HG02571 (cell line): ENCODE data around the gene DNAJB13.
"Not testable (repeated sequence)": the region's sequence is repeated elsewhere in the genome, so short reads cannot be mapped to it uniquely, and the experiment has no call there.

Experiments used
- ATAC-seq: cut with Tn5 transposase; IDR thresholded peaks from one replicate; pipeline ENCODE4 v1.9.1; 2021; ENCODE audit warnings: mild to moderate bottlenecking, moderate library complexity; ENCODE audit not compliant: unreplicated experiment

Gene DNAJB13

DNA sequence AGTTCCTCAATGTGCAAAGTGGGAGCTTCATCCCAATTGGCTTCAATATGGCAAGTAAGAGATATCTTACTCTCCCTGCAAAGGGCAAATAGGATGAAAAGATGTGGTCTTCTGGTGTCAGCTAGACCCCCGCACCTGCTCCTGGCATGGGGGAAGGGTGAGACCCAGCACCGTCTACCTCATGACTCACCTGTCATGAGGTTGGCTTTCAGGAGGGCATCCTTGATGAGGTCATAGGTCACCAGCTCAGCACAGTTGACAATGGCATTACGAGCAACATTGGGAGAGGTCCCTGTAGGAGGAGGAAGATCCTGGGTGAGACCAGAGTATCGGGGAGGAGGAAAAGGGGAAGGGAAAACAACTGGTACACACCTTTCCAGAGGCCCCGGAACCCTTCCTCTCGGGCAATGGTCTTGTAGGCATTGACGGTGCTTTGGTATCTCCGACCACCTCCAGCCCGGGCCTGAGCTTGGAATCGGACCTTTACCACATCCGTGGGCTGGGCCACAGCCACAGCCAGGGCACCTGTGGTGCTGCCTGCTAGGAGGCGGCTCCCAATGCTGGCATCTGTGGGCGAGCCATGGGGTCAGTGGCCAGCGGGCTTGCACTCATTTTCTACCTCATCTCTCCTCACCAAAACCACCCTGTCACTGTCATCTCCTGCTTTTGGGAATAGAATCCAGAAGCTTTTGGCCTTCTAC is 25.8 kb downstream of the DNAJB13 start:
- ATAC-seq, result no peak

DNA sequence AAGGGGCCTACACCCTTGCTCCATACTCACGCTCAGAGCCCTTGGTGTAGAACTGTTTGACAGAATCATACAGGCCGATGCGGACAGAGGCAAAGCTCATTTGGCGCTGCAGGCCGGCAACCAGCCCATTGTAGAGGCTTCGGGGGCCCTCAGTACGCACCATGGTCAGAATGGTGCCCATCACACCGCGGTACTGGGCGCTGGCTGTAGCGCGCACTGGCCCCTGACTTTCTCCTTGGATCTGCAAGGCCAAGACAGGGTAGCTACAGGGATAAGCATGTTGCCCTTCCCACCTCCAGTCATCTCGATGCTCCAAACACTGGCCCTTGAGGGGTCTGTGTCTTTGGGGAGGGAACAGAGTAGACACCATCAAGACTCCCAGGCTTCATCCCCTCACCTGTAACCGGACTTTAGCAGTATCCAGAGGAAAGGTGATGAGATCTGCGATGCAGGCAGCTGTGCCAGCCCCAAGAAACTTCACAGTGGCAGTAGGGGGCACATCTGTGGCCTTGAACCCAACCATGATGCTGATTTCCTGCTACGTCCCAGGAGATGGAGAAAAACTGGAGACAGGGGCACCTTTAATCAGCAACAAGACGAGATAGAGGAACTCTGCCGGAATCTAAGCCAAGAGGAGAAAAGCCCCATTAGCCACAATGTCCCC is 27.2 kb downstream of the DNAJB13 start:
- ATAC-seq, result no peak

DNA sequence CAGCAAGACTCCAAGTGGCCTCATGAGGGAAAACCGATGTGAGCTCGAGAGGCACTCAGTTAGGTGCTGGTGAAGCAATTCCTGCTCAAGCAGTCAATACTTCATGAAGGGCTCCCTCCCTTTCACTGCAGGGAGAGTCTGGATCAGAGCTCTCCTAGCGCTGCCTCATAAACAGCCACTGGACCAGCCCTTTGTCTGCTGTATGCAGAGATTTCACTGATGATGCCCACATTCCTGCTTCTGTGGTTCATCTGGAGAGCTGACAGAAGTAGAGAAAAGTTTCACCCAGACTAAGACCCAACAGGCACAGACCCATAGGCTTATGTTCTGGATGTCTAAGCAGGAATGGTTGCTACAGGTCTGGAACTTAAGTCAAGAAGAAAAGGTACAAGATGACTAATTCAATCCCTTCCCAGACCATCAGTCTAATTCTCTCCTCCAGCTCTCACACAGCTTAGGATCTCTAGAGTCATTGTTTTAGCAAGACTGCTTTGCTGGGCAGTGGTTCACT is 27.8 kb downstream of the DNAJB13 start:
- ATAC-seq, result no peak

DNA sequence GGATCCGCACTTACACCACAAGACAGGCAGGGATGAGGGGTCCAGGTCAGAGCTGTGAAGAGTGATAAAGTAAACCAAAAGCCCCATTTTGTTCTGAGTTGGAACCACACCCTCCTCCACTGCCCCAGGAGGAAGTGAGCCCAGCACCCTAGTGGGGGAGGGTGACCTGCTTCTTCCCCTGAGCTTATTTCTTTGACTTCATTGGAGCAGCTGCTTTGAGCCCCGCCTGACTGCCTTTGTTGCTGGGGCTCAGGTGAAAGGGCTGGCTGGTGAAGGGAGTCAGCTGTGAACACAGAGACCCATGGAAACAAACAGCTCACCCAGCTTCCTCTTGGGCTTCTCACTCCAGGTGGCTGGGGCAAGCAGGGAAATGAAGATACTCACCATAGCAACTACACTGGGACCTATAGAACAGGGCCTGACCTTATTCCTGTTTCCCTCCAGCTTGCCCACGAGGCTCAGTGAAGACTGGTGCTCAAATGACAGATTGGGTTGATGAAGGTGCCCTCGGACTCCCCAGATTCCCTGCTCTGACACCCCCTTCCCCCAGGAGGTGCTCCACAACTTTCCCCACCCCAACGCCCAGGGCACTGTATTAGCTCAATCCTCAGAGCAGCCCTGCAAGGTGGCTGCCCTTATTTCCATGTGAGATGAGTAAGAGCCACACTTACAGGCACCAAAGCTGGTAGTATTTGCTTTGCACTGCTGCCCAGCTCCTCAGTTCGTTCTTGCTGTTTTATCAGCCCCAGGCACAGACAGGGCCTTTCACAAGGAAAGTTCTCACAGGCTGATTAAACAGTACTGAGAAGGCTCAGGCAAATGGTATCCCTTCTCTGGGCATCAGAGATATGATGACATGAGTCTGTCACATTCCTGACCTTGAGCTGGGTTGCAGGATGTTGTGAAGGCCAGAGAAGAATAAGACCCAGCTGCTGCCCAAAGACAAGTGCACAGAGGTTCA is 29.5 kb downstream of the DNAJB13 start:
- peak; percentile 41 for ATAC-seq

DNA sequence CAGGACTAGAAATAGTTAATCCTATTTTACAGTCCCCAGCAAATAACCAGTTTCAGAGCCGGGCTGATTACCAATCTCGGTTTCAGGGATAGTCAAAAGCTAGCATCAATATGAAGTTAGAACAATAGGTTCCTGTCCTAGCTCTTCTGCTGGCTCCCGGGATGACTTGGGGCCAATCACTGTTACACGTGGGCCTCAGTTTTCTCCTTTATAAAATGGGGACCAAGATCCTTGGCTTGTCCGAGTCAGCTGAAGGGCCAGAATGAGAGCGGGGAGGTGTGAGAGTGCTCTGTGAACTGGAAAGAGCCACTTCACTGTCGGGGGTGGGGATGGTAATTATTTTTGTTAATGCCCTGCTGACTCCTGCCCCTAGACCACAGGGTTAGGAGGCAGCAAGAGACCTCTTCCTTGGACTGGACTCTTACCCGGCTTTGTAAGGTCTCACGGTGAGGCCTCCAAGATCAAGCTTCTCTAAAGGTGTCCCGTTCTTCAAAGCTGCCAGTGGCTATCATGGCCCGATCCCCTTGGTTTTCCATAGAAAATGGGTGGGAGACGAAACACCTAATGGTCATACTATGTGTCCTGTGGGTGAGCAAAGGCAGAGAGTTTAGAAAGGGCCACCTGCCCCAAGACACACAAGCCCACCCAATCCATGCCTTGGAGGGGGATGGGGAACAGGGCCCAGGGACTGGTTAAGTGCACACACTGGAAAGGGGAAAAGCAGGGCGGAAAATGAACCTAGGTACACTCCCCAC is 30.4 kb downstream of the DNAJB13 start:
- no peak for ATAC-seq

DNA sequence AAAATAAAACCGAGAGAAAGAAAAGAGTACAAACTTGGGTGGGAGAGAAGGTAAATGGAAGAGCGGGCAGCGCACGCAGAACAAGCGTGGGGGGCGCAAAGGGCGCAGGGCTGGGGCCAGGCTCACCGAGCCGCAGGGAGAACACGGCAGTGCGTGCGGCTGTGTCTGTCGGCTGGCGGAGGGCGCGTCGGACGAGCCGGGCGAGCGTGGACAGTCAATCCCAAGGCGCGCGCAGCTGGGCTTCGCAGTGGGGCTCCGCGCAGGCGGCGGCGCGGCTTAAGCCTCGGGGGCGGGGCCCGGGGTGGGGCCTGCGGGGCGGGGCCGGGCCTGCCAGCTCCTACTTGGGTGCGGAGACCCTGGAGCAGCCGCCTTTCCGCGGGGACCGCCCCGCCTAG is 31.8 kb downstream of the DNAJB13 start, which contains the start of gene UCP2:
UCP2 (minus strand) TSS at position 249 of the 395 bp plus-strand sequence. CDS start 4,465 bp downstream, outside the sequence.
- peak; percentile 56 for ATAC-seq

DNA sequence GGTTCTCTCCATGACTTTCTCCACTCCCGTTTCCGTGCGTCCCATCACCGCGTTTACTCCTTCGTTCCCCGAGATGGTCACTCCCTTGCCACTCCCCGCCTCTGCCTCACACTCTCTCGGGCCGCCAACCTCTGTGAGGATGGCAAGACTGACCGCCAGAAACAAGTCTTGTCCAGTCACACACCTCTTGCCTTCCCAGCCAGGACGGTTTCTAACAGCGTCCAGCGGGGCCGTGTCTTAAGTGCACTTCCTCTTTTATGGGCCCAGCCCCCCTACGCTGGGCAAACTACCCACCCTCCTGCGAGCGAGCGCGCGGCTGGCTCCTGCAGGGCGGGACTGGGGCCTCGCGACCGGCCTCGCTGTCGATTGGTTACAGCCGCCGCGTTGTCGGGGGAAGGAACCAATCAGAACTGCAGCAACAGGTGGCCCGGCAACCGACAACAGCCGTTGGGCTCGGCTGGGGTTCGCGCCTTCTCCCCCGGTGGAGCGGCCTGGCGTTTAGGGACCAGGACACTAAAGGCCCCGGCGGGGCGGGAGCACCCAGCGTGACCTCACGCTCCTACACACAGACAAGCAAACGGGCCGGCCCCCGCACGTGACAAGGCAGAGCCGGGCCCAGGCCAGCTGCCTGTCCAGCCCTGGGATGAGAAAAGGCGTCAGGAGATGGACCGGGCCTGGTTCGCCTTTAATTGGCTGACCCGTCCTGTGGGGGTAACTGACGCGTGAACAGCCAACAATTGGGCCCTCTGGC is 32.3 kb downstream of the DNAJB13 start:
- peak; percentile 70 for ATAC-seq

DNA sequence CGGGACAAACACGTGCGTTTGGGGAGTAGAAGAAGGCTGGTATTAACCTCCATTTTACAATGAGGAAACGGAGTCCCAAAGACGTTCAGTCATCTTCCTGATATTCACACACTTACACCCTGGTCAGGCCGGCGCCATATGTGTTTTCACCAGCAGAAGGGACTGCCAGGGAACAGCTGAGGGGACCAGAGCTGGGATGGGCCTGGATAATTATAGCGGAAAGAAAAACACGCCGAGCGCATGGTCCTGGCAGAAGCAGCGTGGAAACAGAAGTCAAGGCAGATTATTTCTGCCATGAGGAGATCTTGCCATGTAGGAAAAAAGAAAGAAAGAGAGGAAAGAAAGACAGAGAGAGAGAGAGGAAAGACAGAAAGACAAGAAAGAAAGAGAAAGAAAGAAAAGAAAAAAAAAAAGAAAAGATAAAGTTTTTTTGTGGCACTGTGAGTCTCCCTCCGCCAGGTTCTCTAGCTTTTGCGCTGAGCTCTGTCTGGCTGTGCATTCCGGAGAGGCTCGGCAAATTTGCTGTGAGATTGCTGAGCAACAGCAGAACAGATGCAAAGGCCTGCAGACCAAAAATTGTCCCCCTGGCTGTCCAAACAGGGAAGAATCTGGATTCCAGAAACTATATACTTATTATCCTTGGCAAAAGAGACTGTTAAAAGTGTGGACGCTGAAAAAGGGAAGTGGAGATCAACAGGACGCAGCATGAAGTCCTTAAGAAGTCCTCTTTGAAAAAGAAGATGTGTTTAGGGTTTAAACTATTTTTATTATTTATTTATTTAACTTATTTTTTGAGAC is 33.1 kb downstream of the DNAJB13 start:
- ATAC-seq, result no peak

DNA sequence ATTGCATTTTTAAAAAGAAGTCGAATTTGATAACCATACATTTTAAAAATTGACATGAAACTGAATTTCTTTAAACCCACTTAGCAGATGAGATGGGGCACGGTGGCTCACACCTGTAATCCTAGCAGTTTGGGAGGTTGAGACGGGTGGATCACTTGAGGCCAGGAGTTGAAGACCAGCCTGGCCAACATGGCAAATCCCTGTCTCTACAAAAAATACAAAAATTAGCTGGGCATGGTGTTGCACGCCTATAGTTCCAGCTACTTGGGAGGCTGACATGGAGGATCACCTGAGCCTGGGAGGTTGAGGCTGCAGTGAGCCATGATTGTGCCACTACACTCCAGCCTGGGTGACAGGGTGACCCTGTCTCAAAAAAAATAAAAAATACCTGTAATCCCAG is 34.8 kb downstream of the DNAJB13 start:
- not testable (repeated sequence) for ATAC-seq

DNA sequence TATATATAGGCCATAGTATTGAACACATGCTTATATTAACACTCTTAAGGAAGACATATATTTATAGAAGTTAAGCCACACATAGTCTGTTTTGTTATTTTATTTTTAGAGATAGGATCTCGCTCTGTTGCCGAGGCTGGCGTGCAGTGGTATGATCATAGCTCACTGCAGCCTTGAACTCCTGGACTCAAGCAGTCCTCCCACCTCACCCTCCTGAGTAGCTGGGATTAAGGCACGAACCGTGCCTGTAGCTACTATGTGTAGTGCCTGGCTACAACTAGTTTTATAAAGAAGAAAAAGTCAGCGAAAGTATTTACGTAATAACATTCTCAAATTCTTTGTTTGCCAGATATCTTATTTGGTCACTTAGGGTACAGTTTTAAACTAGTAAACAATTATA is 37.4 kb downstream of the DNAJB13 start:
- no peak for ATAC-seq

DNA sequence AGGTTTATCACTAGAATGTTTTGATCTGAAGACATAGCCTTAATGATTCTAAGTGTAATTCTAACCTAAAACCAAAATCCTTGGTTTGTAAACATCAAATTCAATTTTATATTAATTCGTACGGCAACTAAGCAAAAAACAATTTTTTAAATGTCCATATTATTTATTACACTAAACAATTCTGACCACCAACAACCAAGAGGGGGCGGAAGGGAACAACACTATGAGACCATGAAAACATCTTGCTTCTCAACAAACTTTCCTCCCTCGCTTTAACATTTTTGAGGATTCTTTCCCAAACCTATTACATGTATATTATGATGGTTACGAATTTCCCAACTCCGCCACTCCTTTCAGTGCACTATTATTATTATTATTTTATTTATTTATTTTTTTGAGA is 38.3 kb downstream of the DNAJB13 start:
- ATAC-seq, result no peak

DNA sequence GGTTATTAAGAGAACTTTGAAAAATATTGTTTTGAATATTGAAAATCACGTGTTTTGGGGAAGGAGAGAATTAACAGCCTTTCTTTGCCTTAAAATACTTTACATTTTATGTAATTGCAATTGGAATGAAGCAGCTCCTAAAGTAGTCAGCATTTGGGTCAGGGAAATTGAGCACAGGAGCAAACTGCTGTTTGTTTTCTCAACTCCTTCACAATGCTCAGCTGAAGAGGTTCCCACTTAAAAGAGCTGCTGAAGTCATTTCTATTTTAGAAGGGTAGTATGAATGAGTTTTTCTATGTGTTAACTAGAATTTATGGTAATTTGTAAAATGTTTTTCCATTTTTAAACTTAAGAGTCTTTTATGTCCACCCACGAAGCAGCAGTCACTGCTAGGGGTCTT is 39.9 kb downstream of the DNAJB13 start:
- ATAC-seq, result no peak

DNA sequence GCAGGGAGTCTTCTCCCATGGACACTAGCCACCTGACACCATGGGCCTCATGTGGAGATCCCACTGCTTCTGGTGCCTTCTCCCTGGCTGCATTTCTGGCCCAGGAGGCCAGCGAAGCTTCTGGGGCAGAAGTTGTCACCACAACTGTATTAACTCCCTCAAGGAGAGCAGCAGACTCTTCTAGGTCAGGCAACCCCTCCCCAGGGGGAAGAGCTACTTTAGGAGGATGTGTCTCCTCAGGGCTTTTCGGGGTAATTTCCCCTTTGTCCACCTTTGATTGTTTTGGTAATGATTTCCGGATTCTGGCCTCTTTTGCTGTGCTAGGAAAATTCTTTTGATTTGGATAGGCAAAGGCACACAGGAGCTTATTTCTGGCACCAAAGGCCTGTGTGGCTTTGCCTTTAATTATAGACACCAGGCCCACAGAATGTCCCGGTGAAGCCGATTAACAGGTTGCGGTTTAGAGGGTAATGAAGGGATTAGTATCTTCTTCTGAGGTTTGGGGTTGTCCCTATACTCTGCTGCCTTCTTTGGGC is 40.7 kb downstream of the DNAJB13 start:
- ATAC-seq, result peak; percentile 45

DNA sequence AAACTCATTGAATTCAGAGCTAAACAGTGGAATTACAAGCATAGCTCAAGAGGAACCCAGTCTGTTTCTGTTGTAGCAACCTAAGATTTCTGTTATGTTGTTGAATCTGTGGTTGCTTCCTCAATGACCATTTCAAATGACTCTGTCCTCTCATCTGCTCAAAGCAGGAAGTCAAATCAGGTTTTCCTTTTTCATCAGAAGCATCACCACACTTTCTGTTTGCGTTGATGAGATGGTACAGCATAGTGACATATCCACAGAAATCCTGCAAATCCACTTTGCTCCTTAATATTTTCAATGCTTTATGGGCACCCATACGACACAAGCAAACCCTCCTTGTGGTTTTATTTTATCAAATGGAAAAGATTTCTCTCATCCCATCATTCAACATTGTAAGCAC is 44.4 kb downstream of the DNAJB13 start:
- no peak for ATAC-seq

DNA sequence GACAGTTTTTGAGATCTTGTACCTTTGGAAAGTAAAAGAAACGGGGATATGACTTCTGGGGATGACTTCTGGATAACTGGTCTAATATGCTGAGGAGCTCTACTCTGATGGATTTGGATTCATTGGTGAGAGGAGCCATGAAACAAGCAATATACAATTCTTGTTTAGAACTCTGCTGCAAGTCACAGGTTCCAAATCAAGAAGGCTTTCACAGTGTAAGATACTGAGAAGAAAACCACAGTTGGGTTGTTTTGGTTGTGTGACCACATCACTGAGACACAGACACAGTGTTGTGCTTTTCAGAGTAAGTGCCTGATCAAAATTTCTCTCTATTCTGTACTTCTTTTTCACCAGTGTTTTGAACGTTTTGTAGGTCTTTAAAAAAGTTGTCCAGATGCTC is 44.9 kb downstream of the DNAJB13 start:
- ATAC-seq, result no peak

DNA sequence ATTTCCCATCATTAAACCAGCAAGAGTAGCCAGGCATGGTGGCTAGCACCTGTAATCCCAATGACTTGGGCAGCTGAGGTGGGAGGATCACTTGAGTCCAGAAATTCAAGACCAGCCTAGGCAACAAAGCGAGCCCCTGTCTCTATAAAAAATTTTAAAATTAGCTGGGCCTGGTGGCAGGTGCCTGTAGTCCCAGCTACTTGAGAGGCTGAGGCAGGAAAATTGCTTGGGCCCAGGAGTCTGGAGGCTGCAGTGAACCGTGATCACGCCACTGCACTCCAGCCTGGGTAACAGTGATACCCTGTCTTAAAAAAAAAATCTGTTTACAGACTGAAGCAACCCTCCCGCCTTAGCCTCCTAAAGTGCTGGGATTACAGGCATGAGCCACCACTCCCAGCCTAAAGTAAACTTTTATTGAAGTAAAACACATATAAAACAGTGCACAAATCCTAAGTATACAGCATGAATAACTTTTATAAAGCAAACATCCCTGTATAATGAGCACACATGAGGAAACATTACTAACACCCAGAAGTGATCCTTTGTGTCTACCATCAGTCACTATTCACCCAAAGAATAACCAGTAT is 45.4 kb downstream of the DNAJB13 start:
- no peak for ATAC-seq

DNA sequence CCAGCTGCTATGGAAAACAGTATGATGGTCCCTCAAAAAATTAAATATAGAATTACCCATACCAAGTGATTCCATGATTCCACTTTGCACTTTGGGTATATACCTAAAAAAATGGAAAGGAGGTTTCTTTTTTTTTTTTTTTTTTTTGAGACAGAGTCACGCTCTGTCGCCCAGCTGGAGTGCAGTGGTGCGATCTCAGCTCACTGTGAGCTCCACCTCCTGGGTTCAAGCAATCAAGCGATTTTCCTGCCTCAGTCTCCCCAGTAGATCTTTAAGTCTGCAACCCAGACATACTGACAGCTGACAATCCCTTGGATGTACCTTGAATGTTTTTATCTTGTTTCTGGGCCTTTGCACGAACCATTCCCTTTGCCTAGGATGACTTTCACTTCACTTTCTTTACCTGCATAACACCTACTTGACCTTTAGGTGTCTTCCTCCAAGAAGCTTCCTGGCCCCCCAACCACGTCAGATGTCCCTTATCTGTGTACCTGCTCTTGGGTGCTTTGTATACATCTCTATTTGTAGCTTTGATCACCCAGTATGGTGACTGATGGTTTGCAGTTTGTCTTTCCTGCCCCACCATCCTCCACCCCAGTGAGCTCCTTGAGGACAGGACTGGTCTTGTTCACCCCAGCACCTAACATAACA is 46.4 kb downstream of the DNAJB13 start:
- ATAC-seq, result no peak
